SK-N-MC (cell line): ENCODE measurements around the gene KCNJ5.

Experiments used
- DNase-seq: peaks from one replicate; pipeline ENCODE4 v3.0.0-alpha.2; 2011; ENCODE audit warnings: low read depth, low spot score
- H3K27ac ChIP-seq: fragments of 200-600 bp; sonication (generic); 2 replicates; pipeline ENCODE4 v1.5.1; 2016; ENCODE audit warnings: mixed run types
- H3K36me3 ChIP-seq: fragments of 200-600 bp; sonication (generic); 2 replicates; pipeline ENCODE4 v1.6.1; 2017; ENCODE audit warnings: antibody characterized with exemption, low read length, mixed read lengths; ENCODE audit not compliant: insufficient read depth
- H3K4me3 ChIP-seq: fragments of 200-600 bp; sonication (generic); 2 replicates; pipeline ENCODE4 v1.5.1; 2016
- H3K9ac ChIP-seq: fragments of 200-600 bp; sonication (generic); 2 replicates; pipeline ENCODE4 v1.8.0; 2017; ENCODE audit warnings: mixed run types, mixed read lengths; ENCODE audit not compliant: insufficient read length
- H3K9me3 ChIP-seq: fragments of 200-600 bp; sonication (generic); 2 replicates; pipeline ENCODE4 v1.6.1; 2017; ENCODE audit warnings: low read depth, mild to moderate bottlenecking, antibody characterized with exemption, low read length, moderate library complexity, mixed read lengths
- EZH2 ChIP-seq: fragments of 200-600 bp; sonication (generic); IDR thresholded peaks from one replicate; pipeline ENCODE4 v1.6.1; 2017; ENCODE audit warnings: antibody characterized with exemption
- FOXP2 ChIP-seq: optimal IDR thresholded peaks from 2 replicates; pipeline ENCODE3; 2011; ENCODE audit warnings: mild to moderate bottlenecking, moderate library complexity; ENCODE audit not compliant: insufficient read depth; ENCODE audit errors: extremely low read length, control extremely low read depth
- POLR2AphosphoS5 ChIP-seq: IDR thresholded peaks from 2 replicates; pipeline ENCODE4 v1.6.1; 2012; ENCODE audit warnings: mild to moderate bottlenecking, low read depth, low read length, borderline replicate concordance

KCNJ5 gene

GRCh38 chr11:128956401-128957201, 65.4 kb downstream of the KCNJ5 start:
- DNase-seq = peak; percentile 45

GRCh38 chr11:128957202-128957482, 66.0 kb downstream of the KCNJ5 start:
- H3K4me3 ChIP-seq = no peak overlapping the region
- no peak overlapping the region for H3K27ac ChIP-seq
- no peak for TF ChIP-seq FOXP2
- no peak for TF ChIP-seq EZH2
- no peak for TF ChIP-seq POLR2AphosphoS5
- H3K9me3 ChIP-seq = no peaks in the 10 kb centered on the region
- no peak for DNase-seq
- H3K9ac ChIP-seq = no peak overlapping the region
- H3K36me3 ChIP-seq = no peaks in the 10 kb centered on the region

More at GRCh38 chr11:128956401-128957201, 65.4 kb downstream of the KCNJ5 start:
- Histone ChIP-seq H3K9ac (no peak overlapping the region), H3K9me3 (no peaks in the 10 kb centered on the region), H3K27ac (no peak overlapping the region), H3K36me3 (no peaks in the 10 kb centered on the region), H3K4me3 (no peak overlapping the region)
- TF ChIP-seq POLR2AphosphoS5 (no peak), EZH2 (no peak), FOXP2 (no peak)

- Histone ChIP-seq H3K4me3 (no peak overlapping the region), H3K9ac (no peak overlapping the region), H3K9me3 (no peaks in the 10 kb centered on the region), H3K27ac (no peak overlapping the region), H3K36me3 (no peaks in the 10 kb centered on the region)
- DNase-seq = no peak
- TF ChIP-seq POLR2AphosphoS5 = no peak
- no peak for TF ChIP-seq FOXP2
- TF ChIP-seq EZH2 = no peak
These were observed 70.5 kb downstream of the KCNJ5 start for GRCh38 chr11:128961645-128962044.

- DNase-seq = no peak
- H3K36me3 ChIP-seq = no peaks in the 10 kb centered on the region
- H3K27ac ChIP-seq = no peak overlapping the region
- no peak overlapping the region for H3K9ac ChIP-seq
- no peak overlapping the region for H3K4me3 ChIP-seq
- TF ChIP-seq FOXP2 (no peak), EZH2 (no peak), POLR2AphosphoS5 (no peak)
- H3K9me3 ChIP-seq = no peaks in the 10 kb centered on the region
These were observed 71.7 kb downstream of the KCNJ5 start for GRCh38 chr11:128962896-128963295.

GRCh38 chr11:128963744-128964325, 72.7 kb downstream of the KCNJ5 start:
- H3K4me3 ChIP-seq = no peak overlapping the region
- TF ChIP-seq FOXP2 (no peak), EZH2 (no peak), POLR2AphosphoS5 (no peak)
- H3K36me3 ChIP-seq = peaks cover under 1% of the 10 kb centered on the region; the same call in 1 of the 2 replicates
- no peak overlapping the region for H3K9ac ChIP-seq
- DNase-seq = no peak
- H3K9me3 ChIP-seq = no peaks in the 10 kb centered on the region
- H3K27ac ChIP-seq = no peak overlapping the region

GRCh38 chr11:128964463-128964930, 73.3 kb downstream of the KCNJ5 start:
- Histone ChIP-seq H3K36me3 (peaks cover 3% of the 10 kb centered on the region; the same call in 1 of the 2 replicates), H3K9me3 (no peaks in the 10 kb centered on the region), H3K9ac (no peak overlapping the region), H3K4me3 (no peak overlapping the region), H3K27ac (no peak overlapping the region)
- TF ChIP-seq EZH2 (no peak), POLR2AphosphoS5 (no peak), FOXP2 (no peak)
- no peak for DNase-seq

- H3K27ac ChIP-seq = no peak overlapping the region
- H3K36me3 ChIP-seq = peaks cover 5% of the 10 kb centered on the region; the same call in 1 of the 2 replicates
- no peaks in the 10 kb centered on the region for H3K9me3 ChIP-seq
- H3K9ac ChIP-seq = no peak overlapping the region
- H3K4me3 ChIP-seq = no peak overlapping the region
- TF ChIP-seq FOXP2 = no peak
- TF ChIP-seq EZH2 = no peak
- TF ChIP-seq POLR2AphosphoS5 = no peak
- DNase-seq = no peak
These were observed 74.3 kb downstream of the KCNJ5 start for GRCh38 chr11:128965485-128965884.

GRCh38 chr11:128967578-128967977, 76.4 kb downstream of the KCNJ5 start:
- H3K27ac ChIP-seq = no peak overlapping the region
- H3K4me3 ChIP-seq = no peak overlapping the region
- TF ChIP-seq POLR2AphosphoS5 = no peak
- no peak for TF ChIP-seq EZH2
- TF ChIP-seq FOXP2 = no peak
- no peaks in the 10 kb centered on the region for H3K9me3 ChIP-seq
- no peak overlapping the region for H3K9ac ChIP-seq
- H3K36me3 ChIP-seq = peaks cover 15% of the 10 kb centered on the region; the same call in 1 of the 2 replicates
- no peak for DNase-seq
